Neural cell (in vitro differentiated cells): Measurements from ENCODE around the gene C5AR1.

Experiments
- EP300 ChIP-seq: fragments of 450-650 bp; conservative IDR thresholded peaks from 2 replicates; pipeline ENCODE4 v1.6.1; 2014; ENCODE audit warnings: antibody characterized with exemption, mild to moderate bottlenecking, moderate library complexity; ENCODE audit not compliant: poor library complexity, severe bottlenecking
- EZH2 ChIP-seq: fragments of 200-600, 300-800 bp; shearing (Covaris generic), sonication (generic); IDR thresholded peaks from 2 replicates; pipeline ENCODE4 v1.6.1; 2014; ENCODE audit warnings: antibody characterized with exemption, low read length, borderline replicate concordance, mild to moderate bottlenecking; ENCODE audit not compliant: insufficient read depth, poor library complexity, severe bottlenecking
- MXI1 ChIP-seq: fragments of 450-650 bp; conservative IDR thresholded peaks from 2 replicates; pipeline ENCODE4 v1.6.1; 2014; ENCODE audit warnings: antibody characterized with exemption, mild to moderate bottlenecking; ENCODE audit not compliant: poor library complexity, severe bottlenecking
- POLR2AphosphoS5 ChIP-seq: IDR thresholded peaks from 2 replicates; pipeline ENCODE4 v1.6.1; 2012
- RAD21 ChIP-seq: fragments of 450-650 bp; conservative IDR thresholded peaks from 2 replicates; pipeline ENCODE4 v1.6.1; 2014; ENCODE audit warnings: antibody characterized with exemption, mild to moderate bottlenecking, moderate library complexity
- REST ChIP-seq: IDR thresholded peaks from 2 replicates; pipeline ENCODE4 v1.6.1; 2012; ENCODE audit warnings: borderline replicate concordance
- SMC3 ChIP-seq: fragments of 450-650 bp; conservative IDR thresholded peaks from 2 replicates; pipeline ENCODE4 v1.6.1; 2014; ENCODE audit warnings: antibody characterized with exemption, mild to moderate bottlenecking, moderate library complexity; ENCODE audit not compliant: poor library complexity
- TF ChIP-seq, protein P1 (sequence below): fragments of 450-650 bp; IDR thresholded peaks from 2 replicates; pipeline ENCODE4 v1.5.1; 2014; ENCODE audit warnings: antibody characterized with exemption, mild to moderate bottlenecking, moderate library complexity; ENCODE audit not compliant: poor library complexity, severe bottlenecking

DNA sequence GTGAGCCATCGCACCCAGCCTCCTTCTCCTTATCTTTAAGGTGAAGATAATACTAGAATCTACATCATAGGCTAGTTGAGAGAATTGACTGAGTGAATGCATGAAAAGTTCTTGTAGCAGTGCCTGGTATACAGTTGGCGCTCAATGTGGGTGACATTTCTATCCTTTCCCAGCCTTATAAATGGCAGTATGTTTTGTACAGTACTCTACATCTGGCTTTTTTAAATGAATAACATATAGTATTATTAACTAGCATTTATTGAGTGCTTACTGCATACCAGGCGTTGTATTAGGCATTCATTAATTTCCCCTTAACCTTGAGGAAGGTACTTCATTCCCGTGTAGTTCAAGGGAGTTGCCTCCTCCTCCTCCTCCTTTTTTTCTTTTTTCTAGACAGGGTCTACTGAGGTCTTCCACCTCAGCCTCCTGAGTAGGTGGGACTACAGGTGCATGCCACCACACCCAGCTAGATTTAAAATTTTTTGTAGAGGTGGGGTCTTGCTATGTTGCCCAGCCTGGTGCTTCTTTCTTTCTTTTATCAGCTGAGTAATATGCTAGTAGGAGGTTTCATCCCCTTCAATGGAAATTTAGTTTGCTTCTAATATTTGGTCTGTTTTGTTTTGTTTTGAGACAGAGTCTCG lies 2.8 kb downstream of the C5AR1 start:
- TF ChIP-seq, protein P1, sequence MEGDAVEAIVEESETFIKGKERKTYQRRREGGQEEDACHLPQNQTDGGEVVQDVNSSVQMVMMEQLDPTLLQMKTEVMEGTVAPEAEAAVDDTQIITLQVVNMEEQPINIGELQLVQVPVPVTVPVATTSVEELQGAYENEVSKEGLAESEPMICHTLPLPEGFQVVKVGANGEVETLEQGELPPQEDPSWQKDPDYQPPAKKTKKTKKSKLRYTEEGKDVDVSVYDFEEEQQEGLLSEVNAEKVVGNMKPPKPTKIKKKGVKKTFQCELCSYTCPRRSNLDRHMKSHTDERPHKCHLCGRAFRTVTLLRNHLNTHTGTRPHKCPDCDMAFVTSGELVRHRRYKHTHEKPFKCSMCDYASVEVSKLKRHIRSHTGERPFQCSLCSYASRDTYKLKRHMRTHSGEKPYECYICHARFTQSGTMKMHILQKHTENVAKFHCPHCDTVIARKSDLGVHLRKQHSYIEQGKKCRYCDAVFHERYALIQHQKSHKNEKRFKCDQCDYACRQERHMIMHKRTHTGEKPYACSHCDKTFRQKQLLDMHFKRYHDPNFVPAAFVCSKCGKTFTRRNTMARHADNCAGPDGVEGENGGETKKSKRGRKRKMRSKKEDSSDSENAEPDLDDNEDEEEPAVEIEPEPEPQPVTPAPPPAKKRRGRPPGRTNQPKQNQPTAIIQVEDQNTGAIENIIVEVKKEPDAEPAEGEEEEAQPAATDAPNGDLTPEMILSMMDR: no peak
- TF ChIP-seq EZH2: no peak
- no peak for TF ChIP-seq EP300
- no peak for TF ChIP-seq POLR2AphosphoS5
- no peak for TF ChIP-seq MXI1
- no peak for TF ChIP-seq RAD21
- TF ChIP-seq REST: no peak
- TF ChIP-seq SMC3: no peak
